Mesothelial cell of epicardium (in vitro differentiated cells): Measurements from ENCODE around the gene IQCH. TPM values are rescaled to one million over a fixed set of nuclear protein-coding genes. Genes with fewer than 3 reads are reported as not detected.

Experiments used
- DNase-seq, 2 experiments: peaks; one replicate each; pipeline ENCODE4 v3.0.0; 2021; ENCODE audit warnings: low spot score in 2 of 2; ENCODE audit not compliant: unreplicated experiment in 2 of 2
- H3K27ac Mint-ChIP-seq: 2 replicates; pipeline ENCODE4 v1.8.0; 2021; ENCODE audit warnings: mixed read lengths
- H3K27me3 Mint-ChIP-seq: 2 replicates; pipeline ENCODE4 v1.8.0; 2021; ENCODE audit warnings: low read depth, mixed read lengths
- H3K36me3 Mint-ChIP-seq: 2 replicates; pipeline ENCODE4 v1.8.0; 2021; ENCODE audit warnings: mixed read lengths
- H3K4me1 Mint-ChIP-seq: 2 replicates; pipeline ENCODE4 v1.8.0; 2021; ENCODE audit warnings: mixed read lengths
- H3K4me3 Mint-ChIP-seq: 2 replicates; pipeline ENCODE4 v1.8.0; 2021; ENCODE audit warnings: mild to moderate bottlenecking, moderate library complexity, mixed read lengths
- H3K9me3 Mint-ChIP-seq: 2 replicates; pipeline ENCODE4 v1.8.0; 2021; ENCODE audit warnings: mixed read lengths
- CTCF ChIP-seq: fragments of 200-600 bp; sonication (generic); IDR thresholded peaks from one replicate; pipeline ENCODE4 v1.5.0; 2021; ENCODE audit warnings: antibody characterized with exemption; ENCODE audit not compliant: unreplicated experiment
- total RNA-seq: library from RNA; stranded (reverse); gene quantifications from 3 replicates; pipeline ENCODE4 v1.2.1, GENCODE V29; 2021

IQCH gene
- total RNA-seq, 1 donor from 2014 or later, result 0.98 TPM

- H3K27me3 Mint-ChIP-seq, result peaks cover 10% of the 10 kb centered on the region
- no peaks in the 10 kb centered on the region for H3K9me3 Mint-ChIP-seq
- no peak overlapping the region for H3K27ac Mint-ChIP-seq
- H3K4me3 Mint-ChIP-seq, result no peak overlapping the region
- no peak for DNase-seq
- TF ChIP-seq CTCF, result no peak
- H3K36me3 Mint-ChIP-seq, result no peaks in the 10 kb centered on the region
- peaks cover 2% of the 10 kb centered on the region for H3K4me1 Mint-ChIP-seq
Measured at GRCh38 chr15:67386947-67387346, 132.4 kb downstream of the IQCH start.

- no peak for DNase-seq
- TF ChIP-seq CTCF, result no peak
Measured at GRCh38 chr15:67389975-67390374, 135.4 kb downstream of the IQCH start.

GRCh38 chr15:67394873-67395639, 140.5 kb downstream of the IQCH start:
- Mint-ChIP-seq H3K27me3 (peaks cover 10% of the 10 kb centered on the region), H3K9me3 (no peaks in the 10 kb centered on the region), H3K36me3 (no peaks in the 10 kb centered on the region), H3K27ac (no peak overlapping the region), H3K4me1 (peaks cover 21% of the 10 kb centered on the region), H3K4me3 (no peak overlapping the region)
- TF ChIP-seq CTCF, result no peak
- no peak for DNase-seq

More at GRCh38 chr15:67389975-67390374, 135.4 kb downstream of the IQCH start:
- H3K4me1 Mint-ChIP-seq, result peaks cover 2% of the 10 kb centered on the region
- no peak overlapping the region for H3K27ac Mint-ChIP-seq
- no peaks in the 10 kb centered on the region for H3K9me3 Mint-ChIP-seq
- peaks cover 12% of the 10 kb centered on the region for H3K27me3 Mint-ChIP-seq
- no peak overlapping the region for H3K4me3 Mint-ChIP-seq
- no peaks in the 10 kb centered on the region for H3K36me3 Mint-ChIP-seq

- no peak overlapping the region for H3K27ac Mint-ChIP-seq
- no peak for TF ChIP-seq CTCF
- peaks cover 20% of the 10 kb centered on the region for H3K4me1 Mint-ChIP-seq
- no peaks in the 10 kb centered on the region for H3K9me3 Mint-ChIP-seq
- H3K4me3 Mint-ChIP-seq, result no peak overlapping the region
- no peaks in the 10 kb centered on the region for H3K36me3 Mint-ChIP-seq
- DNase-seq, result no peak
- H3K27me3 Mint-ChIP-seq, result peaks cover 10% of the 10 kb centered on the region
Measured at GRCh38 chr15:67396114-67396513, 141.5 kb downstream of the IQCH start.

GRCh38 chr15:67397139-67397538, 142.6 kb downstream of the IQCH start:
- Mint-ChIP-seq H3K27me3 (peaks cover 3% of the 10 kb centered on the region), H3K4me3 (no peak overlapping the region), H3K27ac (no peak overlapping the region), H3K36me3 (no peaks in the 10 kb centered on the region), H3K4me1 (peaks cover 24% of the 10 kb centered on the region), H3K9me3 (no peaks in the 10 kb centered on the region)
- DNase-seq, result no peak
- TF ChIP-seq CTCF, result no peak
